ENCODE data around the gene HDC.

The HDC gene

DNA sequence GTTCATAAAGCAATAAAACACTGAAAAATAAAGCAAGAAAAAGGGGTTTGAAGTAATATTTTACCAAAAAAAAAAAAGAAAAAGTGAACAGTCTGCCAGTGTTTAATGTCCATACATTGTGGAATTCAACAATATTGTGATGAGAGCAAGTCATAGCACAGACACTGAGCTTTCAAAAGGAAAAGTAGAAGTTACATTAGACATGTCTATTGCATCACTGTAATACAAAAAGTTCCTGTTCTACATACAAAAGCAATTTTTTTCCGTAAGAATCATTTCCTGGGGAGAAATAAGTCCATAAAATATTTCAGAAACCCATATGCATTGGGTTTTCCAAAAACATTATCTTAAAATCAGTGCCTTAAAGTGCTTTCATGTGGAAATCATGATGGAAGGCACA lies 11.8 kb upstream of the HDC start:
- Histone ChIP-seq H3K9me2 (replicated peaks; ENCODE audit: insufficient read depth, low read length) (no peaks in the 10 kb centered on the region), H3F3A (ENCODE audit: insufficient read depth, low read length) (no peaks in the 10 kb centered on the region), H3K27ac (ENCODE audit: low read length) (no peak overlapping the region), H2AFZ (ENCODE audit: low read length) (no peak overlapping the region), H3K79me2 (ENCODE audit: low read length) (no peaks in the 10 kb centered on the region), H3K27me3 (replicated peaks; ENCODE audit: insufficient read depth, low read length) (no peaks in the 10 kb centered on the region), H3K36me3 (replicated peaks; ENCODE audit: insufficient read depth, low read length) (no peaks in the 10 kb centered on the region), H3K4me2 (ENCODE audit: low read depth, low read length) (no peak overlapping the region), H4K20me1 (ENCODE audit: insufficient read depth, low read length) (no peaks in the 10 kb centered on the region), H3K9ac (ENCODE audit: low read length) (no peak overlapping the region), H3K4me1 (ENCODE audit: low read length) (no peaks in the 10 kb centered on the region), H3K4me3 (ENCODE audit: low read length) (no peak overlapping the region), H3K9me3 (replicated peaks; ENCODE audit: insufficient read depth, low read length) (no peaks in the 10 kb centered on the region)
- TF ChIP-seq, protein P1, sequence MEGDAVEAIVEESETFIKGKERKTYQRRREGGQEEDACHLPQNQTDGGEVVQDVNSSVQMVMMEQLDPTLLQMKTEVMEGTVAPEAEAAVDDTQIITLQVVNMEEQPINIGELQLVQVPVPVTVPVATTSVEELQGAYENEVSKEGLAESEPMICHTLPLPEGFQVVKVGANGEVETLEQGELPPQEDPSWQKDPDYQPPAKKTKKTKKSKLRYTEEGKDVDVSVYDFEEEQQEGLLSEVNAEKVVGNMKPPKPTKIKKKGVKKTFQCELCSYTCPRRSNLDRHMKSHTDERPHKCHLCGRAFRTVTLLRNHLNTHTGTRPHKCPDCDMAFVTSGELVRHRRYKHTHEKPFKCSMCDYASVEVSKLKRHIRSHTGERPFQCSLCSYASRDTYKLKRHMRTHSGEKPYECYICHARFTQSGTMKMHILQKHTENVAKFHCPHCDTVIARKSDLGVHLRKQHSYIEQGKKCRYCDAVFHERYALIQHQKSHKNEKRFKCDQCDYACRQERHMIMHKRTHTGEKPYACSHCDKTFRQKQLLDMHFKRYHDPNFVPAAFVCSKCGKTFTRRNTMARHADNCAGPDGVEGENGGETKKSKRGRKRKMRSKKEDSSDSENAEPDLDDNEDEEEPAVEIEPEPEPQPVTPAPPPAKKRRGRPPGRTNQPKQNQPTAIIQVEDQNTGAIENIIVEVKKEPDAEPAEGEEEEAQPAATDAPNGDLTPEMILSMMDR (IDR thresholded peaks at IDR 0.05; ENCODE audit: low read length): no peak
- TF ChIP-seq EZH2 (optimal IDR thresholded peaks at IDR 0.05; ENCODE audit: low read depth, low read length): no peak
- no peak for TF ChIP-seq EZH2phosphoT487 (IDR thresholded peaks at IDR 0.05; ENCODE audit: low read length)
- DNase-seq: no peak

DNA sequence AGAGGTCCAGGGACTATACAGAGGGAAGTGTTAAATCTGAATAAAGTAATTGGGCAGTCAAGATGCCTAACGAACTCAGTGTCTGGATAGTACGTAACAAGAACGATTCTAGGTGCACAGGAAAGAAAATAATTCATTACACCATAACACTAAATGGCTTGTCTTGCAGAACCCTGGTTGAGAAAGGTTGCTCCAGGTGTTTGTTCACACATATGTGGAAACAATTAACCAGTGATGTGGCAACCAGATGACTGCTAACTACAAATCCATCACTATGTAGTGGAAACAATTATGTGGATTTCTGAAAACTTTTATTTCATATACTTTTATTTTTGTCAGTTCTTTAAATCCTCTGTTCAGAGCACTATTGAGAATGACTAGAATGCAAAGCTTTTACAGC lies 10.4 kb upstream of the HDC start:
- Histone ChIP-seq H3K36me3 (replicated peaks; ENCODE audit: insufficient read depth, low read length) (no peaks in the 10 kb centered on the region), H3K4me3 (ENCODE audit: low read length) (no peak overlapping the region), H3F3A (ENCODE audit: insufficient read depth, low read length) (no peaks in the 10 kb centered on the region), H3K27me3 (replicated peaks; ENCODE audit: insufficient read depth, low read length) (no peaks in the 10 kb centered on the region), H3K4me1 (ENCODE audit: low read length) (no peaks in the 10 kb centered on the region), H2AFZ (ENCODE audit: low read length) (no peak overlapping the region), H3K79me2 (ENCODE audit: low read length) (no peaks in the 10 kb centered on the region), H3K4me2 (ENCODE audit: low read depth, low read length) (no peak overlapping the region), H3K9me3 (replicated peaks; ENCODE audit: insufficient read depth, low read length) (no peaks in the 10 kb centered on the region), H3K27ac (ENCODE audit: low read length) (no peak overlapping the region), H4K20me1 (ENCODE audit: insufficient read depth, low read length) (no peaks in the 10 kb centered on the region), H3K9ac (ENCODE audit: low read length) (no peak overlapping the region), H3K9me2 (replicated peaks; ENCODE audit: insufficient read depth, low read length) (no peaks in the 10 kb centered on the region)
- TF ChIP-seq, protein P1 (IDR thresholded peaks at IDR 0.05; ENCODE audit: low read length): no peak
- TF ChIP-seq EZH2 (optimal IDR thresholded peaks at IDR 0.05; ENCODE audit: low read depth, low read length) (no peak), EZH2phosphoT487 (IDR thresholded peaks at IDR 0.05; ENCODE audit: low read length) (no peak)
- DNase-seq: no peak

DNA sequence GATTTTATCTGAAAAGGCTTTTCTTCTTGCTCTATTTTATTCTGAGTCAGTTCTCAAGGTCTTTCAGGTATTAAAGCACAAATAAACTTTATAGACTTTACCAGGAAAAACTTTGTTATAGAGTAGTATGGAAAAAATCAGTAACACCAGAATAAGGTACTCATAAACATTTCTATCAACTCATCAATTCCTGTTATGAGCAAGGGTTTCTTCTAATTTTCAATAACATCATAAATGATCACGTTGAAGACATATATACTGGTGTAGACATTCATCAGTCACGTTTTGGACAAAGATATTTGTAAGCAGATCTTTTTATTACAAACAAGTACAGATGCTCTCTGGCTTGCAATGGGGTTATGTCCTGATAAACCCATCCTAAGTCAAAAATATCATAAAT lies 9.6 kb upstream of the HDC start:
- no peak for DNase-seq
- H3K27ac ChIP-seq (ENCODE audit: low read length): no peak overlapping the region
- no peaks in the 10 kb centered on the region for H3K27me3 ChIP-seq (replicated peaks; ENCODE audit: insufficient read depth, low read length)
- TF ChIP-seq EZH2 (optimal IDR thresholded peaks at IDR 0.05; ENCODE audit: low read depth, low read length): no peak
- TF ChIP-seq EZH2phosphoT487 (IDR thresholded peaks at IDR 0.05; ENCODE audit: low read length): no peak
- TF ChIP-seq, protein P1 (IDR thresholded peaks at IDR 0.05; ENCODE audit: low read length): no peak
- no peak overlapping the region for H2AFZ ChIP-seq (ENCODE audit: low read length)
- H3K36me3 ChIP-seq (replicated peaks; ENCODE audit: insufficient read depth, low read length): no peaks in the 10 kb centered on the region
- H3F3A ChIP-seq (ENCODE audit: insufficient read depth, low read length): no peaks in the 10 kb centered on the region
- H3K9me3 ChIP-seq (replicated peaks; ENCODE audit: insufficient read depth, low read length): no peaks in the 10 kb centered on the region
- H3K4me1 ChIP-seq (ENCODE audit: low read length): no peaks in the 10 kb centered on the region
- H3K4me2 ChIP-seq (ENCODE audit: low read depth, low read length): no peak overlapping the region
- H3K4me3 ChIP-seq (ENCODE audit: low read length): no peak overlapping the region
- no peaks in the 10 kb centered on the region for H4K20me1 ChIP-seq (ENCODE audit: insufficient read depth, low read length)
- no peak overlapping the region for H3K9ac ChIP-seq (ENCODE audit: low read length)
- H3K79me2 ChIP-seq (ENCODE audit: low read length): no peaks in the 10 kb centered on the region
- no peaks in the 10 kb centered on the region for H3K9me2 ChIP-seq (replicated peaks; ENCODE audit: insufficient read depth, low read length)

All from MM.1S (cell line).